Measurements from ENCODE around the gene ACADS.

DNA sequence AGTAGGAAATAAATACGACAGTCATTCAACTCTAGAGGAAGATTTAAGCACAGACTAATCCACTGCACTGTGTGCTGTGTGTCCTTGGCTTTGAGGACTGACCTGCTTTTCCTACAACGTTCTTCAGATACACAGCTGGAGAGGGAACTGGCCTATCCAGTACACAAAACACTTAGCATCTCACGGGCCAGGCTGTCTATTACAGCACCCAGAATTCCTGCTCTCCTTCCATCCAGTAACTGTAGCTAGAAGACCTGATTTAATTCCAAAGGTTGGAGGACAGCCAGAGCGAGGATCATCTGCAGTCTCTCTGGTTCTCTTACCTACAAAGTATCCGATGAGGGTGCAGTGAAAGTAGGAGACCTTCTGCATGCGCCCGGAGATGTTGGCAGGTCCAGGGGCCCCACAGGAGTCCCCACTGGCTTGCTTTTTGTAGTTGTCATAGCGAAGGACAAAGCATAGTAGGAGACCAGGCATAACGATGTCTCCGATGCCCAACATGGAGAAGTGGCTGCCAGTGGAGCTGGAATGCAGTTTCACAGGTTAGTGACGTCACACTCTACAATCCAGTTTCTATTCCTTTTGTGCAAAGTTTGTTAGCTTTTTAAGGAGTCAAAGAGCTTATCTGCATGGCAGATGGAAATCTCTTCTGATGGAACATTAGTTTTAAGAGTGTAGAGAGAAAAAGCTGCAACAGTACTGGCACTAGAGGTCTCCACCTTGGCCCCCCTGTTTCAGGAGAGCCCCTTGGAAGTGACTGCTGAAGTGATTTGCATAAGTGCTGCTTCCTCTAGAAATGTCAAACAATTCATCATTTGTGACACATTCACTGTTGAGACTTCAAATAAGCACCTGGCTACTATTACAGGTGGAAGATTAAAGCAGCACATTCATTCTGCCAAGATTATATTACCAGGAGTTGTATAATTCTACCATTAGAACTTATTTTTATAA lies 41.7 kb downstream of the ACADS start:
- TF ChIP-seq, protein P1, sequence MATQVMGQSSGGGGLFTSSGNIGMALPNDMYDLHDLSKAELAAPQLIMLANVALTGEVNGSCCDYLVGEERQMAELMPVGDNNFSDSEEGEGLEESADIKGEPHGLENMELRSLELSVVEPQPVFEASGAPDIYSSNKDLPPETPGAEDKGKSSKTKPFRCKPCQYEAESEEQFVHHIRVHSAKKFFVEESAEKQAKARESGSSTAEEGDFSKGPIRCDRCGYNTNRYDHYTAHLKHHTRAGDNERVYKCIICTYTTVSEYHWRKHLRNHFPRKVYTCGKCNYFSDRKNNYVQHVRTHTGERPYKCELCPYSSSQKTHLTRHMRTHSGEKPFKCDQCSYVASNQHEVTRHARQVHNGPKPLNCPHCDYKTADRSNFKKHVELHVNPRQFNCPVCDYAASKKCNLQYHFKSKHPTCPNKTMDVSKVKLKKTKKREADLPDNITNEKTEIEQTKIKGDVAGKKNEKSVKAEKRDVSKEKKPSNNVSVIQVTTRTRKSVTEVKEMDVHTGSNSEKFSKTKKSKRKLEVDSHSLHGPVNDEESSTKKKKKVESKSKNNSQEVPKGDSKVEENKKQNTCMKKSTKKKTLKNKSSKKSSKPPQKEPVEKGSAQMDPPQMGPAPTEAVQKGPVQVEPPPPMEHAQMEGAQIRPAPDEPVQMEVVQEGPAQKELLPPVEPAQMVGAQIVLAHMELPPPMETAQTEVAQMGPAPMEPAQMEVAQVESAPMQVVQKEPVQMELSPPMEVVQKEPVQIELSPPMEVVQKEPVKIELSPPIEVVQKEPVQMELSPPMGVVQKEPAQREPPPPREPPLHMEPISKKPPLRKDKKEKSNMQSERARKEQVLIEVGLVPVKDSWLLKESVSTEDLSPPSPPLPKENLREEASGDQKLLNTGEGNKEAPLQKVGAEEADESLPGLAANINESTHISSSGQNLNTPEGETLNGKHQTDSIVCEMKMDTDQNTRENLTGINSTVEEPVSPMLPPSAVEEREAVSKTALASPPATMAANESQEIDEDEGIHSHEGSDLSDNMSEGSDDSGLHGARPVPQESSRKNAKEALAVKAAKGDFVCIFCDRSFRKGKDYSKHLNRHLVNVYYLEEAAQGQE (IDR thresholded peaks at IDR 0.05; ENCODE audit: insufficient read depth in 1 of 2, low read depth in 2 of 2, low read length in 1 of 2): no peak
- TF ChIP-seq CTCF (IDR thresholded peaks at IDR 0.05) (no peak), POLR2AphosphoS5 (IDR thresholded peaks at IDR 0.05; ENCODE audit: low read depth, low read length) (no peak)
